HG02938 (cell line): ENCODE measurements around the gene SEMA4D.

Experiments
- ATAC-seq: cut with Tn5 transposase; IDR thresholded peaks from one replicate; pipeline ENCODE4 v1.9.1; 2021; ENCODE audit warnings: mild to moderate bottlenecking, moderate library complexity; ENCODE audit not compliant: unreplicated experiment

Gene SEMA4D

DNA sequence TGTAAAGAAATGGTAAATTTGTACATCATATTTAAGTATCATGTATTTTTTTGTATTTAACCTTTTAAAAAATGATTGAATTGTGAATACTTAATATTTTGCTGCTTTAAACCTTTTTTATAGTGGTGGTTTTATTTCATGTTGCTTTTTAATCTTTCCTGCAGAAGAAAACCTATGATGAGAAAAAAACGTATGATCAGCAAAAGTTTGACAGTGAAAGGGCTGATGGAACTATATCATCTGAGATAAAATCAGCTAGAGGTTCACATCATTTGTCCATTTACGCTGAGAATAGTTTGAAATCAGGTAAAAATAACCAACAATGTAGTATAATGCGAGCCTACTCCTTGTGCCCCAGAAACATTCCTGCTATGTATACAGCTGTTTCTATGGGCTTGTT, 172.2 kb downstream of the SEMA4D start:
- no peak for ATAC-seq

DNA sequence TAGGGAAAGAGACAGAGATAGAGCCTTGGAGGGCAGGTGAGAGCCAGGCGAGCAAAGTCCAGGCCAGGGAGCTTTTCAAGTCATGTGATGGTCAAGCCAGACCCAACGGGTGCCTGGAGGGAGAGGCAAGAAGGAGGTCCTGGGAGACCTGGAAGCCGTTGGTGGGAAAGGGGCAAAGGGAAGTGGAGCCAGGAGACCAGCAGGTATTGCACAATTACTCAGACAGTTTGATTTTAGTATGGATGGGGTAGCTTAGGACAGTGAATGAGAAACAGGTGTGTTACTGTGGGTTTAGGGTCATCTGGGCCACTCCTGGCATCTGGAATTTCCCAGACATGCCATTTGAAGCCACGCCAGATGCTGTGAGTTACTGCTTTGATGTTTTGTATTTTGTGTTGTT, 174.5 kb downstream of the SEMA4D start:
- ATAC-seq, result no peak

- no peak for ATAC-seq
These were observed 178.7 kb downstream of the SEMA4D start for GRCh38 chr9:89319015-89319905.

DNA sequence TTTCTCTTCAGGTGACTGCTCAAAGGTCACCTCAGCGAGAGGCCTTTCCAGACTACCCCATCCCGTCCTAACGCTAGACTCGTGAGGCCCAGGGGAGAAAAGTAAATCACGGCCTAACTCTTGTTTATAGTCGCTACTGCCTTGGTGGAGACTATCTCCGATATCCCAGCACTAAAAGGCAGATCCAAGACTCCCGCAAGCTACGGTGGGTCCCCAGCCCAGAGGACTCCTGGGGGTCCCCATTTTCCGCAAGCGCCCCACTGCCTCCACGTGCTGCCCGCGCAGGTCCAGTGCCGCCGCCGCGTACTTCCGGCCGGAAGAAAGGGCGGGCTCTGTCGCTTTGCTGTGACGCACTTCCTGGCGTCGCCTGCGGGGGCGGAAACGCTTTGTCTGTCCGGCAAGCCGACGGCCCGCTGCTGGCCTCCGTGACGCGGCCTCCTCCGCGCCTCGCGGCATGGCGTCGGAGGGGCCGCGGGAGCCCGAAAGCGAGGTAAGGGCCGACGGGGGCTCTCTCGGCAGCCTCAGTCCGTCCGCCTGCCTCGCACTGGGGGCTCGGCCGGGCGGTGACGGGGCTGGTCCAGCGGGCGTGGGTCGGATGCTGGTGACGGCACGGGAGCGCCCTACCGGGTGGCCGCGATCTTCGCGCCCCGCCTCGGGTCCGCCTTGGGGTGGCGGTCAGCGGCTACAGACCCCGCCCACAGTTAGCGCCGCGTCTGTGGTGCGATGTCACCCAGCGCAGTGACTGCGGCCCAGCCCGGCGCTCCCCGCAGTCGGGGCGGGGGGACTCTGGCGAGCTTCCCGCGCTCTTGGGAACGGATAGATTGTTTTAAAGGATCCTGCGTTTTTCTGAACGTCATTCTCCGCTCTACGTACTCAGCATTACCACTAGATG, 179.5 kb downstream of the SEMA4D start, which contains the start of gene SECISBP2:
Gene SECISBP2 (plus strand): TSS at position 378 of the 892 bp plus-strand sequence. CDS start 77 bp downstream, at position 455.
- peak; percentile 79 for ATAC-seq

DNA sequence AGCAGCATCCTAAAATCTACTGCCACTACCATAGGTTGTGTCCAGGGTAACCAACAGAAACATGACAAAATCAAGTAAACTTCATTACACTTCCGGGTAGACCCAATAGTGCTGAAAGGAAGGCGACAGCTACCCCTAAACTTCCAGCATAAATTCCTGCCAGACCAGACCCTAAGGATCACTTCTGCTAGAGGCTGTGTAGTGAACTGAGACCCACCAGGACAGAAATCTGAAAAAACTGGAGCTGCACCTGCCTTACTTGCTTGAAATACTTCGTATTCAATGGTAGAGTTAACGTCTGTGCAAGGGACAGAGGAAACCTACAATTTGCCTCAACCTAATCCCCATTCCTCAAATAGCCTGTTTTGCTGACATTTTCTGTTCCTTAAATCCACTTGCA, 180.6 kb downstream of the SEMA4D start:
- ATAC-seq, result no peak

GRCh38 chr9:89315482-89315881, 182.4 kb downstream of the SEMA4D start:
- no peak for ATAC-seq

DNA sequence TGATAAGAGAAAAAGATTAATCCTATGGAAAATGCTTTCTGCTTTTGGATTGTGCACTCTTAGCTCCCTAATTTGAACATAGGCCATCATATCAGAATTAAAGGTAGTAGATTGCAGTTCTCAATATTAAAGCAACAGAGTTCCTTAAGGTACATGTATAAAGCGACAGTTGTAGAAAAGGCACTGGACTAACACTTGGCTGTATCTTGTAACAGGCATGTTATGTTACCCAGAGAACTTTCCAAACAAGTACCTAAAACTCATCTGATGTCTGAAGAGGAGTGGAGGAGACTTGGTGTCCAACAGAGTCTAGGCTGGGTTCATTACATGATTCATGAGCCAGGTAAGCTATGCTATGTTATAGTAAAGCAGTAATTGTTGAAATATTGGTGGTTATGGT, 183.0 kb downstream of the SEMA4D start:
- ATAC-seq, result no peak

DNA sequence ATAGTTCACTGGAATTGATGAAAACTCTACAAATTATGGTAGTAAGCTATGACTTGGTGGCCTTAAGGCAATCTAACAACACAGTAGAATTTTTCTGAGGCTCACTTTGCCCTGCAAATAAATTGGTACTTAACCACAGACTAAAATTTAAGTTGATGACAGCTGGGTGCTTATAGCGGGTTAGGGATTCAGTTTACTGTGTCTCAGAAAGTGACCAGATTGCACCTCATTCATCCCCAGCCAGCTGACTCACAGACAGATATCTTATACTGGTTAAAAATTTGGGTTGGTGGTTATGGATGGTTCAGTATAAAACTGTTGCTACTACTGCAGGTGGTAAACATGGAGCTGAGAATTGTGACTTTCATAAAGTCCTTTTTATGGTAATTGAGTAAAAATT, 184.1 kb downstream of the SEMA4D start:
- ATAC-seq, result no peak

GRCh38 chr9:89312222-89312571, 185.7 kb downstream of the SEMA4D start:
- ATAC-seq, result no peak

GRCh38 chr9:89311346-89312221, 186.3 kb downstream of the SEMA4D start:
- ATAC-seq, result no peak
